ENCODE results near the gene GPER1. TPM values are rescaled to one million over a fixed set of nuclear protein-coding genes. Genes with fewer than 3 reads are reported as not detected.
A peak's percentile ranks its signal among the peaks of the same experiment; 100 is the strongest.

GPER1 gene
- total RNA-seq, 1 donor from 2014 or later: 0.08 TPM

GRCh38 chr7:1064581-1064980, 23.3 kb upstream of the GPER1 start:
- no peak for TF ChIP-seq CTCF (IDR thresholded peaks at IDR 0.05; ENCODE audit: insufficient read depth, low read length, poor library complexity, severe bottlenecking)
- DNase-seq (ENCODE audit: low read depth): no peak
- Histone ChIP-seq H3K27me3 (ENCODE audit: control insufficient read depth, insufficient read depth, low read length) (peaks cover 8% of the 10 kb centered on the region), H3K36me3 (ENCODE audit: control insufficient read depth, insufficient read depth, low read length) (no peaks in the 10 kb centered on the region), H3K4me3 (ENCODE audit: low read depth, low read length) (no peak overlapping the region)

- peaks cover 8% of the 10 kb centered on the region for H3K27me3 ChIP-seq (ENCODE audit: control insufficient read depth, insufficient read depth, low read length)
These were observed 22.7 kb upstream of the GPER1 start for GRCh38 chr7:1065263-1065584.

GRCh38 chr7:1065585-1066241, 22.2 kb upstream of the GPER1 start:
- H3K36me3 ChIP-seq (ENCODE audit: control insufficient read depth, insufficient read depth, low read length): no peaks in the 10 kb centered on the region
- no peak for DNase-seq (ENCODE audit: low read depth)
- H3K27me3 ChIP-seq (ENCODE audit: control insufficient read depth, insufficient read depth, low read length): peaks cover 6% of the 10 kb centered on the region
- no peak overlapping the region for H3K4me3 ChIP-seq (ENCODE audit: low read depth, low read length)
- TF ChIP-seq CTCF (IDR thresholded peaks at IDR 0.05; ENCODE audit: insufficient read depth, low read length, poor library complexity, severe bottlenecking): peak; percentile 89

More at GRCh38 chr7:1065263-1065584, 22.7 kb upstream of the GPER1 start:
- H3K36me3 ChIP-seq (ENCODE audit: control insufficient read depth, insufficient read depth, low read length): no peaks in the 10 kb centered on the region
- no peak overlapping the region for H3K4me3 ChIP-seq (ENCODE audit: low read depth, low read length)
- no peak for TF ChIP-seq CTCF (IDR thresholded peaks at IDR 0.05; ENCODE audit: insufficient read depth, low read length, poor library complexity, severe bottlenecking)
- DNase-seq (ENCODE audit: low read depth): no peak

GRCh38 chr7:1066242-1066588, 21.7 kb upstream of the GPER1 start:
- H3K4me3 ChIP-seq (ENCODE audit: low read depth, low read length): no peak overlapping the region

GRCh38 chr7:1068013-1068412, 19.9 kb upstream of the GPER1 start:
- DNase-seq (ENCODE audit: low read depth): no peak
- Histone ChIP-seq H3K4me3 (ENCODE audit: low read depth, low read length) (no peak overlapping the region), H3K36me3 (ENCODE audit: control insufficient read depth, insufficient read depth, low read length) (no peaks in the 10 kb centered on the region), H3K27me3 (ENCODE audit: control insufficient read depth, insufficient read depth, low read length) (peaks cover 3% of the 10 kb centered on the region)
- no peak for TF ChIP-seq CTCF (IDR thresholded peaks at IDR 0.05; ENCODE audit: insufficient read depth, low read length, poor library complexity, severe bottlenecking)

More at GRCh38 chr7:1066242-1066588, 21.7 kb upstream of the GPER1 start:
- TF ChIP-seq CTCF (IDR thresholded peaks at IDR 0.05; ENCODE audit: insufficient read depth, low read length, poor library complexity, severe bottlenecking): no peak
- Histone ChIP-seq H3K36me3 (ENCODE audit: control insufficient read depth, insufficient read depth, low read length) (no peaks in the 10 kb centered on the region), H3K27me3 (ENCODE audit: control insufficient read depth, insufficient read depth, low read length) (peaks cover 3% of the 10 kb centered on the region)
- no peak for DNase-seq (ENCODE audit: low read depth)

- H3K27me3 ChIP-seq (ENCODE audit: control insufficient read depth, insufficient read depth, low read length): peaks cover 3% of the 10 kb centered on the region
- no peak for DNase-seq (ENCODE audit: low read depth)
- no peak for TF ChIP-seq CTCF (IDR thresholded peaks at IDR 0.05; ENCODE audit: insufficient read depth, low read length, poor library complexity, severe bottlenecking)
- no peak overlapping the region for H3K4me3 ChIP-seq (ENCODE audit: low read depth, low read length)
- no peaks in the 10 kb centered on the region for H3K36me3 ChIP-seq (ENCODE audit: control insufficient read depth, insufficient read depth, low read length)
These were observed 19.3 kb upstream of the GPER1 start for GRCh38 chr7:1068619-1069018.
